ENCODE data around the gene CISD1. TPM values are rescaled to one million over a fixed set of nuclear protein-coding genes. Genes with fewer than 3 reads are reported as not detected.

The CISD1 gene
- total RNA-seq, 1 donor from 2014 or later = 26.9 TPM

- no peak for DNase-seq (ENCODE audit: low spot score)
Observed at GRCh38 chr10:58264780-58265179, 4.2 kb upstream of the CISD1 start.

GRCh38 chr10:58265249-58265648, 3.7 kb upstream of the CISD1 start:
- DNase-seq (ENCODE audit: low spot score) (no peak), ATAC-seq (no peak)

More at GRCh38 chr10:58264780-58265179, 4.2 kb upstream of the CISD1 start:
- no peak for ATAC-seq

- DNase-seq (ENCODE audit: low spot score) (no peak), ATAC-seq (no peak)
Observed at GRCh38 chr10:58266003-58266825, 2.7 kb upstream of the CISD1 start.

- ATAC-seq = peak; percentile 4
- peak; percentile 60 for DNase-seq (ENCODE audit: low spot score)
Observed at GRCh38 chr10:58266826-58267712, 1.9 kb upstream of the CISD1 start.

- DNase-seq (ENCODE audit: low spot score) (peak; percentile 98), ATAC-seq (peak; percentile 80)
Observed at GRCh38 chr10:58267713-58268453, 1.1 kb upstream of the CISD1 start, which contains the start of gene IPMK. Gene IPMK (minus strand): TSS chr10:58267894. CDS start chr10:58267611, 283 bp downstream.

GRCh38 chr10:58268454-58268945, 462 bp upstream of the CISD1 start:
- no peak for DNase-seq (ENCODE audit: low spot score)
- ATAC-seq = peak; percentile 8

GRCh38 chr10:58269782-58270290, 874 bp downstream of the CISD1 start:
- no peak for DNase-seq (ENCODE audit: low spot score)
- no peak for ATAC-seq

GRCh38 chr10:58275261-58275660, 6.3 kb downstream of the CISD1 start:
- DNase-seq (ENCODE audit: low spot score) = no peak
- peak; percentile 54 for ATAC-seq

- no peak for DNase-seq (ENCODE audit: low spot score)
- peak; percentile 55 for ATAC-seq
Observed at GRCh38 chr10:58275908-58276307, 6.9 kb downstream of the CISD1 start.

GRCh38 chr10:58278274-58278961, 9.5 kb downstream of the CISD1 start:
- no peak for ATAC-seq
- DNase-seq (ENCODE audit: low spot score) = no peak

GRCh38 chr10:58278962-58279307, 10.0 kb downstream of the CISD1 start:
- no peak for ATAC-seq
- no peak for DNase-seq (ENCODE audit: low spot score)

GRCh38 chr10:58280477-58280876, 11.5 kb downstream of the CISD1 start:
- DNase-seq (ENCODE audit: low spot score) (no peak), ATAC-seq (no peak)

GRCh38 chr10:58281092-58281752, 12.3 kb downstream of the CISD1 start:
- ATAC-seq = no peak

GRCh38 chr10:58282615-58283014, 13.7 kb downstream of the CISD1 start:
- peak; percentile 46 for ATAC-seq

More at GRCh38 chr10:58281092-58281752, 12.3 kb downstream of the CISD1 start:
- DNase-seq (ENCODE audit: low spot score) = no peak

GRCh38 chr10:58291538-58292174, 22.7 kb downstream of the CISD1 start:
- no peak for DNase-seq (ENCODE audit: low spot score)
- peak; percentile 91 for ATAC-seq

More at GRCh38 chr10:58282615-58283014, 13.7 kb downstream of the CISD1 start:
- DNase-seq (ENCODE audit: low spot score) = no peak

GRCh38 chr10:58293989-58294388, 25.0 kb downstream of the CISD1 start:
- ATAC-seq (no peak), DNase-seq (ENCODE audit: low spot score) (no peak)

GRCh38 chr10:58299580-58299979, 30.6 kb downstream of the CISD1 start:
- ATAC-seq (peak; percentile 99), DNase-seq (ENCODE audit: low spot score) (peak; percentile 56)

GRCh38 chr10:58300676-58301075, 31.7 kb downstream of the CISD1 start:
- no peak for DNase-seq (ENCODE audit: low spot score)
- ATAC-seq = no peak

- ATAC-seq (no peak), DNase-seq (ENCODE audit: low spot score) (no peak)
Observed at GRCh38 chr10:58302254-58302653, 33.3 kb downstream of the CISD1 start.
